ENCODE results near the gene CCDC174.

Gene CCDC174

DNA sequence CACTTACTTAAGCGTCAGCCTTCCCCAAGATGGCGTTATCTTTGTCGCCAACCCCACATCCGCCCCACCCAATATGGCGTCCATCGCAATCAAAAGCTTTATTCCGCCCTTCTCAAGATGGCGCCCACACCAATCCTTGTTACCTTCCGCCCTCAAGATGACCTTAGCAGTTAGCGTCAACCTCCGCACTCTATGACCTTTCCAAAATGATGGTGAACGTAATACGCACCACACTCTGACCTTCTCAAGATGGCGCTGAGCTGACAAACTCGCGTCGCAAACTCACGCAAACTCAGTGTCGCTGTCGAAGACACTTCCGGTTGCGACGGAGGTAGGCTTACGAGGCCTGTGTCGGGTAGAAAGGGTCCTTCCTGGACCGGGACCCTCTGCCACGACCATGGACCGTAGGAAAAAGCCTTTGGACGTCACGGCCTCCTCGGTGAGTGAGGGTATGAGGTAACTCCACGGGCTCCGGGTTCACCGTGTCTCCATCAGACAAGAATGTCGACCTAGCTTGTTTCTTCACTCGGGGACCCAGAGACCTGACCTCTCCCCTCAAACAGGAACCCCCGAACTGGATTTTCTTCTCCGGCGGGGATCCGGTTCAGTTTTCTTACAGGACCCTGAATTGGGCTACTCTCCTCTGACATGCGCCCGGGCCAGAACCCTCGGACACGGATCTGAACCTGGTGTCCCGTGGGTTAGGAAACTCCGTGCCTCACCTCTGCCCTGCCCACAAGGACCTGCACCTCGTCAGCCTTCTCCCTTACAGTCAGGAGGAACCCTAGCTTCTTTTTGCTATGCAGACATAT, at the start of gene CCDC174:
Gene CCDC174 (plus strand): TSS at position 323 of the 812 bp plus-strand sequence. CDS start 75 bp downstream, at position 398.
- peak; percentile 92 for DNase-seq (ENCODE audit: low spot score)
- in situ Hi-C loops (cut with MboI; ENCODE audit: low pct_unique_long_range_greater_than_20kb, low sequenced_read_pairs, unreplicated experiment): loop anchor here (25.0 kb wide), 1 partner anchor 261 kb away; no protein-coding TSS in a partner anchor
- TF ChIP-seq, protein P1, sequence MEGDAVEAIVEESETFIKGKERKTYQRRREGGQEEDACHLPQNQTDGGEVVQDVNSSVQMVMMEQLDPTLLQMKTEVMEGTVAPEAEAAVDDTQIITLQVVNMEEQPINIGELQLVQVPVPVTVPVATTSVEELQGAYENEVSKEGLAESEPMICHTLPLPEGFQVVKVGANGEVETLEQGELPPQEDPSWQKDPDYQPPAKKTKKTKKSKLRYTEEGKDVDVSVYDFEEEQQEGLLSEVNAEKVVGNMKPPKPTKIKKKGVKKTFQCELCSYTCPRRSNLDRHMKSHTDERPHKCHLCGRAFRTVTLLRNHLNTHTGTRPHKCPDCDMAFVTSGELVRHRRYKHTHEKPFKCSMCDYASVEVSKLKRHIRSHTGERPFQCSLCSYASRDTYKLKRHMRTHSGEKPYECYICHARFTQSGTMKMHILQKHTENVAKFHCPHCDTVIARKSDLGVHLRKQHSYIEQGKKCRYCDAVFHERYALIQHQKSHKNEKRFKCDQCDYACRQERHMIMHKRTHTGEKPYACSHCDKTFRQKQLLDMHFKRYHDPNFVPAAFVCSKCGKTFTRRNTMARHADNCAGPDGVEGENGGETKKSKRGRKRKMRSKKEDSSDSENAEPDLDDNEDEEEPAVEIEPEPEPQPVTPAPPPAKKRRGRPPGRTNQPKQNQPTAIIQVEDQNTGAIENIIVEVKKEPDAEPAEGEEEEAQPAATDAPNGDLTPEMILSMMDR (IDR thresholded peaks at IDR 0.05; ENCODE audit: extremely low read depth, insufficient read depth, missing control alignments): no peak

DNA sequence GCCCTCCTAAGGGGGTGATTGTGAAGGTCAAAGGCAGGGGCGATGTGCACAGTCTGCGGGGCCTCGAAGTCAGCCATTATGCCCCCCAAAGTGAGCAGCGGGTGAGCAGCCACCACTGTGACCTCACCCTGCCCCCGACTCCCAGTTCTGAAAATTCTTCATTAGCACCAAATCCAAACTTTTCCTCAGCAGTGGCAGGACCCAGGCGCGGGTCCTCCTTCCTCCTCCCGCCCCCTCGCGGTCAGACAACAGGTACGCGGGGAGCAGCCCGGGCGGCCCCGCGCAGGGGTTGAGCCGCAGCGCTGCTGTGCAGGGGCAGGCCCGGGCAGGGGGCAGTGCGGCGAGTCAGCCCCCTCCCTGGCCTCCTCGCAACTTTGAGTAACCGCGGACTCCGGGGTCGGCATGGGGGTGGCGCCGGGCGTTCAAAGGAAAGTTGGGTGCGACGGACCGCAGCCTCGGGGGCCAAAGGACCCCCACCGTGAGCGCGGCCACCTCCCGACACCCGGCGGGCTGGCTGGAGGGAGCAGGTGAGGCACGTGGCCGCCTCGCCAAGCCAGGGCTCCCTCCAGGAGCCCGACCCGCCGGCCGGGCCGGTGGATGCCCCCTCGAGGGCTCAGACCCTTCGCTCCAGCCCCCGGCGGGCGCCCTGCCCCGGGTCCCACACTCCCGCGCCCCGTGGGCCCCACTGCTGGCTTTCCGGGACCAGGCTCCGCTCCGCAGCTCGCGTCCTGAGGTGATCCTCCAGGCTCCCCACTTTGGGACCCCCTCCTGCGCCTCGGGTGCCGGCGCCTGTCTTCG, 49.4 kb upstream of the CCDC174 start:
- TF ChIP-seq, protein P1 (IDR thresholded peaks at IDR 0.05; ENCODE audit: extremely low read depth, insufficient read depth, missing control alignments): no peak
- in situ Hi-C loops (cut with MboI; ENCODE audit: low pct_unique_long_range_greater_than_20kb, low sequenced_read_pairs, unreplicated experiment): no loop called here
- DNase-seq (ENCODE audit: low spot score): peak; percentile 38

DNA sequence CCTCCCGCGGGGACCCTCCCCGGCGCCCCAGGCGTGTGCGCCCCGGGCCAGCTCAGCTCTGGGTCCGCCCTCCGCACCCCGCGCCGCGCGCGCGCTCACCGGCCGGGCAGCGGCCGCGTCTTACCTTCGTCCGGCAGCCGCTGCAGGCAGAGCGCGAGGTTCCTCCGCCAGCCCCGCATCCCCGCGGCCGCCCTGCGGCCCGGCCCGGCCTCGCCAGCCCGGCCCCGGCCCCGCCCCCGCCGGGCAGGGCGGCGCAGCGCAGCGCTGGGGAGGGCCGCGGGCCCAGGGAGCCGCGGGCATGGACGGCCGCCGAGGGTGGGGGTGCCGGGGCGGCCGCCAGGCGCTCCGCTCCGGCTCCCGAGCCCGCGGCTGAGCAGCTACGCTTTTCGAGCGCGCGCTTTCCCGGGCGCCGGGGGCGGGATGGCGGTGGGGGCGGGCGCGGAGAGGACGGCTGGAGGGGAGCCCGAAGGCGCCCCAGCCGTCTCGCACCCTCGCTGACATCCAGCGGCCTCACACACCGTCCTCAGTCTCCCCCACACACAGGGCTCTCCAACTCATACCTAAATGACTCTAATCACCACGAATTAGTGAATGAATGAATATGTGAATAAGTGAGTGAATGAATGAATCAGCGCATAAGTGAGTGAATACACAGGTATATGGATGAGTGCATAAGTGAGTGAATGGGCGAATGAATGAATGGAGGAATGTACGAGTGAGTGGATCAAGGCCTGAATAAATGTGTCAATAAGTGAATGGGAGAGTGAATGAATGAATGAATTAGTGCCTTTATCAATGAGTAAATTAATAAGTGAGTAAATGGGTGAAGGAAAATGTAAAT, 48.5 kb upstream of the CCDC174 start:
- TF ChIP-seq, protein P1 (IDR thresholded peaks at IDR 0.05; ENCODE audit: extremely low read depth, insufficient read depth, missing control alignments): no peak
- in situ Hi-C loops (cut with MboI; ENCODE audit: low pct_unique_long_range_greater_than_20kb, low sequenced_read_pairs, unreplicated experiment): no loop called here
- no peak for DNase-seq (ENCODE audit: low spot score)

DNA sequence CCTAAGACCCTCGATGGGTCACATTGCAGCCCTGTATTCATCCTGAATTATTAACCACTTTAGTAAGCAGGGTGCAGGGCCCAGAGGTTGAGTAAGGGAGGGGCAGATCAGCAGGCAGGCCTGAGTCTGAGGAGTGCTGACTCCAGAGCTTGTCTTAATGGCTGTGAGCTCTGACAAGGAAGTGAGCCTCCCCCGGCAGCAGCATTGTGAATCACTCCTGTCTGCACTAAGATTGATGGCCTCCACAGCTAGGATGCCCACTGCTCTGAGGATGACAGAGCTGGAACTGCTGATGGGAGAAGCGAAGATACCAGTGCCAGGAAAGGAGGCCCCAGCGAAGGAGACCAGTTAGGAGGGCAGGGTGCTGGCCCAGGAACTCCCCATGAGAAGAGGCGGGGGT, 46.5 kb upstream of the CCDC174 start:
- TF ChIP-seq, protein P1 (IDR thresholded peaks at IDR 0.05; ENCODE audit: extremely low read depth, insufficient read depth, missing control alignments): no peak

DNA sequence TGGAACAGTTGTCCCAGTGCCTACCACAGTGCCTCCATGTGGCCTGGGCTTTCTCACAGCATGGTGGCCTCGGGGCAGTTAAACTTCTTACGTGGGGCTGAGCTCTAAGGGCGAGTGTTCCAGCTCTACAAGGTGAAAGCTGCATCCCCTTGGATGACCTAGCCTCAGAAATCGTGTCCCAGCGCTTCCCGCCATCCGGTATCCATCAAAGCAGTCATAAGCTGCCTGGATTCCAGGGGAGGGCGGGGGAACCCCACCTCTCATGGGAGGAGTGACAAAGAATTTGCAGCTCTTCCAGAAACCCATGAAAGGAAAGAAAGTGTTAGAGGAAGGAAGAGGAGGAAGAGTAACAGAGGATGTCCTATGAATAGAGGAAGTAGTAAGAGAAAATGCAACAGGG, 45.8 kb upstream of the CCDC174 start:
- no peak for DNase-seq (ENCODE audit: low spot score)
- TF ChIP-seq, protein P1 (IDR thresholded peaks at IDR 0.05; ENCODE audit: extremely low read depth, insufficient read depth, missing control alignments): no peak
- in situ Hi-C loops (cut with MboI; ENCODE audit: low pct_unique_long_range_greater_than_20kb, low sequenced_read_pairs, unreplicated experiment): no loop called here

More for the DNA sequence above, 46.5 kb upstream of the CCDC174 start:
- in situ Hi-C loops (cut with MboI; ENCODE audit: low pct_unique_long_range_greater_than_20kb, low sequenced_read_pairs, unreplicated experiment): no loop called here
- no peak for DNase-seq (ENCODE audit: low spot score)

Data from GM13977 (cell line).